GM19397 (cell line): ENCODE data around the gene TRAK1.
"Not testable (repeated sequence)": the region's sequence is repeated elsewhere in the genome, so short reads cannot be mapped to it uniquely, and the experiment has no call there.

Source experiments
- ATAC-seq: cut with Tn5 transposase; IDR thresholded peaks from one replicate; pipeline ENCODE4 v1.9.1; 2021; ENCODE audit warnings: mild to moderate bottlenecking, moderate library complexity; ENCODE audit not compliant: unreplicated experiment

TRAK1 gene

GRCh38 chr3:42095540-42095939, 4.4 kb downstream of the TRAK1 start:
- ATAC-seq = no peak

GRCh38 chr3:42096796-42097565, 5.8 kb downstream of the TRAK1 start:
- no peak for ATAC-seq

DNA sequence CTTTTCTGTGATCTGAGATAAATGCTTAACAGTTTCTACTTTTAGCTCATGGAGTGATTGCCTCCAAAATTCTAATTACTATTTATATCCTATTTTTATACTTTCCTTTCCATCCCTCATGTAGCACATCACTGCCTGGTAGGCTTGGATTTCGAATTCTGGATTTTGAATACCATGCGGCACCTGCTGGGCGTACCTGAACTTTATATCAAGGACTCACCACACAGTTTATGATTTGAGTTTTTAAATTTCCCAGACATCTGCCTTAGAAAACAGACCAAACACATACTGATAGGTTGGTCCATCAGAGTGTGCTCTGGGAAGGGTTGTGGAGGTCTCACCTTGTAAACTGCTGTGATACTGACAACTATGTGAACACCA, 6.4 kb downstream of the TRAK1 start:
- ATAC-seq = no peak

GRCh38 chr3:42098171-42098570, 7.0 kb downstream of the TRAK1 start:
- no peak for ATAC-seq

- ATAC-seq = no peak
Observed at GRCh38 chr3:42099020-42099765, 8.0 kb downstream of the TRAK1 start.

DNA sequence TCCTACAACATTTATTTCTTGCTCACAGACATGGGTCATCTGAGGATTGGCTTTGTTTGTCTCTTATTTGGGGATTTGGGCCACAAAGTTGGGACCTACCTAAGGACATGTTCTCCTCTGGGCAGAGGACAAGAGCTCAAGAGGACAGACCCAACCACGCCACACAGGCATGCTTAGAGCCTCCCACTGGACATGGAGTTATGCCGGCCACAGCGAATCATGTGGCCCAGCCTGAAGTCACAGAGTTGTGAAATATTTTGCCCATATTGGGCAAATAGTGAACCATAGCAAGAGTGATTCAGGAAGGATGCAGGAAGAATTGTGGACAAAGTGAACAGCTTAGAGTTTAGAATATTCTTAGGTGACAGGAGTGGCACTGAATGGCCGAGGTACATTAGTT, 9.9 kb downstream of the TRAK1 start:
- ATAC-seq = no peak

GRCh38 chr3:42101481-42101880, 10.3 kb downstream of the TRAK1 start:
- no peak for ATAC-seq

- no peak for ATAC-seq
Observed at GRCh38 chr3:42102571-42102970, 11.4 kb downstream of the TRAK1 start.

GRCh38 chr3:42103921-42104665, 12.9 kb downstream of the TRAK1 start:
- ATAC-seq = not testable (repeated sequence)

- not testable (repeated sequence) for ATAC-seq
Observed at GRCh38 chr3:42105994-42106393, 14.8 kb downstream of the TRAK1 start.

DNA sequence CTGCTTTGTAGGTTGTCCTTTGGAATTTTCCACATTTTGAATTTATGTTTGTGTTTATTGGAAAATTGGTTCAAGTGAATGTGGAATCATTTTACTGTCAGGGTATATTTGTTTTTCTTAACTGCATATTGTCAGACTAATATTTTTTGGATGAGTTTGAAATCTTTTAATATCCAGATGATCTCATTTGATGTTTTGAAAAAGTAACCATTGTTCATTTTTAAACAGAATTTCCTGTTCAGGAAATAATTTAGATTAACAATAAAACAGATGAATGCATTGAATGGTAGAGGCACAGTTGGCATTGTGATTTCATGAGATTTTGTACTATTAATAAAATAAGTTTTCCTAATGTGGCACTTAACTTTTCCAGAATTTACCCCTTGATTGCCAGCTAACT, 15.5 kb downstream of the TRAK1 start:
- ATAC-seq = no peak

DNA sequence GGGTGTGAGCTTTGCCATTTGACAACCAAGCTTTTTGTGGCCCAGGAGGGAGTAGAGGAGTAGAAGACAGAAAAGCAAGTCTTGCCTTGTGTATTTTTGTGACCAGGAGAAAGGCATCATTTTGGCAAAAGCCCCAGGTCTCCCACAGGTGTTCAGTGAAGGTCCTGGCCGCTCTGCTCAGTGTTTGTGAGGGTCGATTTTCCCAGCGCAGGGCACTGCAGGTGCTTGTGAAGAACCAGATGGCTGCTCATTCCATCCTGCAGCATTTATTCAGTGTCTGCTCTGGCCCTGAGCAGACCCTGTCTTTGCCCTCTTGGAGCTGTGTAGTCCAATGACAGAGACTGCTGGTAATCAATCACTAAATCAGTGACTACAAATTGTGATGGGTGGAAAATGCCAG, 19.5 kb downstream of the TRAK1 start:
- no peak for ATAC-seq

- ATAC-seq = no peak
Observed at GRCh38 chr3:42114130-42114725, 23.1 kb downstream of the TRAK1 start.

DNA sequence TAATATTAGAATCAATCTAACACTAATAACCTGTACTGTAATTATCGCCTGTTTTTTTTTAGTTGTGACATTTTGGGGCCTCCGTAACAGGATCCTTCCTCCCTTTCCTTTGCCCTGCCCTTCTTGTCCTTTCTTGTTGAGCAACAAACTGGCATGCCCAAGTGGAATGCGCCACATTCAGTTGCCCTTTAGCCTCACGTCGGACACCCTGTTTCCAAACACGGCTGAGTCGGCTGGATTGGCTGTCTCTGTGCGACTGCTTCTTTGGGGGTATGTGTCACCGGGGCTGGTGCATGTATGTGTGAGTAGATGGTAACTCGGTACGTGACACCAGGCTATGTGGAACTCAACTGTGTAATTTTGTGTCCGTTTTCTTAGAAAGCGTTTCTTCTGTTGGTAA, 24.1 kb downstream of the TRAK1 start:
- ATAC-seq = no peak

DNA sequence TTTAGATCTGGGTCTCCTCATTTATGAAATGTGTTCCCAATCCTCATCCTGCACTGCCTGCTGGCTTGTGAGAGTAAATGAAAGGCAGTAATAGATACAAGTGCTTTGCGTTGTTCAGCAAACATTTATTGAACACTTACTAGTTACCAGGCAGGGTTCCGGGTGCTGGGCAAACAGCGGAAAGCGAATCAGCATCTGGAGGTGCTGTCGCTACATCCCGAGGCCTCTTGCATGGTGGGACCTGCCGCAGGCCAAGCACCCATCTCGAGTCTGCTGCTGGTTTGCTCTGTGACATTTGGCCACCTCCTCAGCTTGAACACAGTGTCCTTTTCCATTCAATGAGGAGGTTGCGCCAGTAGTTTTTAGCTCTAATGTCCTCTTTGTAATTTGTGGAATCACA, 24.8 kb downstream of the TRAK1 start:
- no peak for ATAC-seq

DNA sequence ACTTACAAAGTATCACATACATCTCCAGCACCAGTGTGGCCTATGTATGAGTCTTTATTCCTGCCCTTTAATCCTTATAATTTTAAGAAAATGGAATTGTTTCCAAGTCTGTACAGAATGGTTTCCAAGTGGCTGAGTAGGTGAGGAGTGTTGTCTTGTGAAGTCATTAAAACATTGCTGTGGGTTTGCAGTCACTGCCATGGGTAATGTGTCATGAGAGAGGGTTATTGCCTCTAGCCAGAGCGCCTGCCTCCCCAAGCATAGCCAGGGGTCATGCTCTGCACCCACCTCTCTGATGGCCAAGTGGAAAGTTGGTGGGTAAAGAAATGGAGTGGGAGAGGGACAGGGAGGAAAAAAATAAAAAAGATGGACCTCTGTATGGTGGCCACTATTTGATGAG, 25.3 kb downstream of the TRAK1 start:
- no peak for ATAC-seq

- ATAC-seq = no peak
Observed at GRCh38 chr3:42117175-42118008, 26.2 kb downstream of the TRAK1 start.

GRCh38 chr3:42118762-42119361, 27.7 kb downstream of the TRAK1 start:
- peak; percentile 63 for ATAC-seq

DNA sequence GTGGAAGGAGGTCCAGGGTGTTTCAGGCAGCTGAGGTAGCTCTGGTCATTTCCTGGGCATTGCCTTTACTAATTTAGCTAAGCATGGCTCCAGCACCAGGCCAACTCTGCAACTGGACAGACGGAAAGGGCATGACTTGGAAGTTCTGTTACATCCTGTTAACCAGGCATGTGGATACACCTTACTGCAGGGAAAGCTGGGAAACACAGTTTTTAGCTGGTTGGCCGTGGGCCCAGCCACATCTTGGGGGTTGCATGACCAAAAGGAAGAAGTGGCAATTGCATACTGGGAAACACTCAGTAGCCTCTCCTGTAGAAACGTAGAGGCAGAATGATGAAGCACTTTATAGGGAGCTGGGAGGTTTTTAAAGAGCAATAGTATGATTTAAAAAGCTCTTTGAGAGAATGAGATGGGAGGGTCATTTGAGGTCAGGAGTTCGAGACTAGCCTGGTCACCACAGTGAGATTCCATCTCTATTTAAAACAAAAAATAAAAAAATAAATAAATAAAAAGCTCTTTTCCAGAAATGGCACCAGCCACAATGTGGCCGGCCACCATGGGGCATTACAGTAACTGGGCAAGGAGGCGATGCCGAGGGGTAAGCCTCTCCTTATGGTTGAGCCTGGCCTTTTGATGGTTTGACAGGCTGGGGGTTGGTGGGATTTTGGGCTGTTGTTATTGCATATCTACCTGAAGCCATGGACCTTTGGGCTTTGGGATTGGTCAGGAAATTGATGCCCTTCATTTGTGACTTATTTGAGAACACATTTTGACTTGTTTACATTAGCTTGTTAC, 28.6 kb downstream of the TRAK1 start:
- no peak for ATAC-seq
